NCI-H526 (cell line): ENCODE measurements around the gene TIMM23B.
"Not testable (repeated sequence)": the region's sequence is repeated elsewhere in the genome, so short reads cannot be mapped to it uniquely, and the experiment has no call there.

Source experiments
- DNase-seq, 2 experiments: peaks; one replicate each; lab custom pipeline; 2025; lab: John Stamatoyannopoulos, UW

The TIMM23B gene, protein sequence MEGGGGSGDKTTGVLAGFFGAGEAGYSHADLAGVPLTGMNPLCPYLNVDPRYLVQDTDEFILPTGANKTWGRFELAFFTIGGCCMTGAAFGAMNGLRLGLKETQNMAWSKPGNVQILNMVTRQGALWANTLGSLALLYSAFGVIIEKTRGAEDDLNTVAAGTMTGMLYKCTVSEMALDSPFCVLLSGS

DNA sequence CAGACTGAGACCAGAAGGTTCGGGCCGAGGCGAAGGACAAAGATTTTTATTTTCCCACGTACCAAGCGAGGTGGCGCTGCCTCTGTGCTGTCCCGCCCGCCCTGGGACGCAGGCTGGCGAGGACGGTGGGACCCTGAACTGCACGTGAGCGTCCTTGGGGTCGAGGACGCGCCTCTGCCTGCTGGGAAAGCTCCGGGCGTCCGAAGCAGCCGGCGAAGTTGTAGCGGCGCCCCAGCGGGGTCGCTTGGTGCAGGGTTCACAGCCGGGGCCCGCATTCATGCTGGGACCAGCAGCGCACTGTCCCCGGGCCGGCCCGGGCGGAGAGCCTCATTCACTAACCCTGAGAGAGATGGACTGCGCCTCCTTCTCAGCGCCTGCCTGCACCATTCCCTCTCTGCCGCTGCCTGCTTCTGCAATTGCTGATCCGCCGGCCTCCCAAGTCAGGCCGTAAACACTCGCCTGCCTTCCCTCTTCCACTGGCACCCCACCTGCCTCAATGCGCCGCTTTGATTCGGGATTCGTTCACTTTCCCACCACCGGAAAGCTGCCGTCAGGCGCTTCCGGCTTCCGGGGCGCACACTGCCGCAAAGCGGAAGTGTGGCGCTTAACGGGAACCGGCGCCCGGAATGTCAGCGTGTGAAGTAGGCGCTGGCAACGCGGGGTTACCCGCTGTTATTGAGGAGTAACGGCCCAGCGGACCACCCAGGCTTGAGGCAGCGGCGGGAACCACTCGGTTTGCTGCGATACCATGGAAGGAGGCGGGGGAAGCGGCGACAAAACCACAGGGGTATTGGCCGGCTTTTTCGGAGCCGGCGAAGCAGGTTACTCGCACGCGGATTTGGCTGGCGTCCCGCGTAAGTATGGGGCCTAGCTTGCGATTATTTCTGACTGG is at the start of gene TIMM23B, which contains the start of gene PARG:
Gene TIMM23B (plus strand): TSS at position 607 of the 892 bp plus-strand sequence. CDS start 142 bp downstream, at position 749.
Gene PARG (minus strand): TSS at position 581 of the 892 bp plus-strand sequence. CDS start 302 bp downstream, at position 279.
- DNase-seq, result peak; percentile 45 to 80

DNA sequence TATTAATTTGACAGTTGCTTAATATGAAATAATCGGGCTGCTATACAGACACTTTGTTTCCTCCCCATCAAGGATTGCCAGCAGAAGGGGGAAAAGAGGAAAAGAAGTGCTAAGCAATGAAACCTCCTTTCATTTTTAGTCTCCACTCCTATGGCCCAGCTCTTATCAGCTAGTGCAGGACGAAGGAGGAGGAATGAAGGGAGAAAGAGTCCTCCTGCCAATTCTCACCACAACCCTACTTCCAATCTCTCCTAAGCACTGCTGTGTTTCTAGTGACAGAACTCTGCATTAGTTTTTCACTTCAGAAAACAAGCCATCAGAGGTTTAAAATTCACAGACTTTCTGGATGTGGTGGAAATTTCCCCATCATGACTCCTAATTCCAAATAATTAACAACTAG is 41.9 kb upstream of the TIMM23B start:
- DNase-seq, result not testable (repeated sequence)

DNA sequence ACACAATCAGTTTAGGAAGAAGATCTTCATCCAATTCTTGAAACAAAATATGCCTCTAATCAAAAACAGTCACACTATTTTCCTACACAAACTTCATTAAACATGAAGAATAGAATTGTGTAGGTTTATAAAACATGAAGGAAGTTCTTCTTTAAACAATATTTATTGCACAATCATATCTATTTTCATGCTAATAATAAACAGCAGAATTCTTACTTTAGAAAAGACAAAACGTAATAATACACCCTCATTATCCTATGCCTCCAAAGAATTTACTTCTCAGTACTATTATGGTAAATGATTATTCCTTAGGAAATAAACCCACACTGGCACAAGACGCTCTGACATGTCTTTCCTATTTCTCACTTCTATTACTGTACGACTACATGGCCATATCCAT is 41.4 kb upstream of the TIMM23B start:
- not testable (repeated sequence) for DNase-seq

DNA sequence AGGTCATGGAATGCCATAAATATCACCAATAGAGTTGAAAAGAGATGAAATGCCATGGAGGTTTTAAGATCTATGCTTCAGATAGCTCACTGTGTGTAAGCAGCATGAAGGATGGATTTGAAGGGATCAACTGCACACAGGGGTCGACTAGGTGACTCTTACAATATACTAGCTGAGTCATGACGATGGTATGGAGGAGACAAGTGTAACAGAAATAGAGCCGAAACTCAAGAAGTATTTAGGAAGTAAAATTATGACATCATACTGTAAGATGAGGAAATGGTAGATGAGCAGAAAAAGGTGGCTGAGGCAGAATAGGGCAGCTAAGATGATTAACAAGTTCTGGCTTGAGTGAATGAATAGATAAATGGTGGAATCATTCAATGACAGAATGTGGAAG is 38.0 kb upstream of the TIMM23B start:
- not testable (repeated sequence) for DNase-seq

DNA sequence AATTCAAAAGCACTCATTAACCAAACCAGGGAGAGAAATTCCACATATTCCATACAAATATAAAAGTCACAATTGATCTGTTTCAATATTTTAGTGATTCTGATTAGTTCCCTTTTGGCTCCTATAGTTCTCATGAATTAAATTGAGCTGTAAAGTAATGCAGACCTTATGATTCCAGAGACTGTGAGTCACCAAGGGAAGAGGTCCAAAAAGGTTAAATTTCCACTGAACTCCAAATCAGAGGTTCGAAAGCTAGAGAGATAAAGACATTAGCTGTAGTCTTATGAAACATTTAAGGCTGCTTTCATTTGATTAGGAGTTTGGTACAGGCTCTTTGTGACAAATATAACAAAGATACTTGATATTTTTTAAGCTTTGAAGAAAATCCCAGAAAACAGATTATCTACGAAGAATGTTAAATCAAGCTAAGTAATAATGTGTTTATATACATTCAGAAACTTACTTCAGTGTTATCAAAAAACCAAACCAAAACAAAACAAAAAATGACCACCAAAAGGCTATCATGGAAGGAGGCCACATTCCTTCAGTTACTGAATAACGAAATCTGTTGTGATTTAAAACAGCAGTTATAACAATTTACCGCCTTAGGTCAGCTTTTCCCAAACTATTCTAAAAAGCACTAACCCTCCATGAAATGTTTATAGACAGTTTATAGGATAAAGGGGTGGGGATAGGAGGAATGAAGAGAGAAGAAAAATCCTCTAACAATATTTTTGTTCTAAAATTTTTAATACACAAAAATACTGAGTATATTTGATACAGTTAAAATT is 33.4 kb upstream of the TIMM23B start:
- DNase-seq, result not testable (repeated sequence)

DNA sequence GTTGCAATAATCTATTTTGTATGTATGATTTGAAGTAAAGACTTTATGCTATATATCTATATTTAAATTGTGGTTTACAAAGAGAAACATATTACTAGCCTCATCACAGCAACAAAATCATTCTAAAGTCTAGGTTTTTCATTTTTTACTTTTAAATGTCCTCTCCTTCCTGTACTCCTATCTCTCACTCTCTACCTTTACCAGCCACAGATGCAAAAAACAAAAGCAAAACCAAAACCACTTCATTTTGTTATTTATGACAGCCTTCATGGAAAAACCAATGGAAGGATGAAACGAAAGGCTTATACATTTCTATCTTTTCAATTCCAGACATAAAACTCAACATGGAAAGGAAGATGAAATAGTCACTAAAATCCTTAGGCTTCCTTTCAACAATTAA is 31.6 kb upstream of the TIMM23B start:
- DNase-seq, result not testable (repeated sequence)

DNA sequence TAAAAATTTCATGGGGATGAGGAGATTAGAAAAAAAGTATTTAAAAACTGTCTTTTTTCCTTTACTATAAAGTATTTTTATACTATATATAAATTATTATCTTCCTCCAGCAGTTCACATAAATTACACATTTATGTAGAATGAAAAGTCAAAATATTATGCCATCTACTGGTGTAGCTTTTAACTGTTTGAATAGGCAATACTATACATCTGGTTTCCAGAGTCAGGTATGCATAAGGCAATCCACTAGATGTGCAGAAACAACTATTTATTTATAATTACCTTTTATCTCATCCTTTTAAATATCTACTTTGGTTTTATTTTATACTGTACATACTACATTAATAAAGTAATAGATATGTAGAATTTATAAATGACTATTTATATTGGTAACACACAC is 25.4 kb upstream of the TIMM23B start:
- DNase-seq, result not testable (repeated sequence)

DNA sequence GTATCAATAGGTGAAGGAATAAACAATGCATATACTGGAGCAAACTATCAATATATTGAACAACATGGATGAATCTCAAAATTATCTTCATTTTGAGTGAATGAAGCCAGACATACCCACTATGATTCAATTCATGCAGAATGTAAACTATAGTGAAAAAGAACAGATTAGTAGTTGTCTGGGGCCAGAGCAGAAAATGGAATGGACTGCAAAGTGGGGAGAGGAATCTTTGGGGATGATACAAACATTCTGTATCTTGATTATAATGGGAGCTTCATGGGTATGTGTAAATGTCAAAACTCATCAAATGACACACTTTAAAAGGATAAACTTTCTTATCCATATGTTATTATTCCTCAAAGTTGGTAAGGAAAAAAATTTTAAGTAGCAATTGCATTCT is 23.9 kb upstream of the TIMM23B start:
- not testable (repeated sequence) for DNase-seq

DNA sequence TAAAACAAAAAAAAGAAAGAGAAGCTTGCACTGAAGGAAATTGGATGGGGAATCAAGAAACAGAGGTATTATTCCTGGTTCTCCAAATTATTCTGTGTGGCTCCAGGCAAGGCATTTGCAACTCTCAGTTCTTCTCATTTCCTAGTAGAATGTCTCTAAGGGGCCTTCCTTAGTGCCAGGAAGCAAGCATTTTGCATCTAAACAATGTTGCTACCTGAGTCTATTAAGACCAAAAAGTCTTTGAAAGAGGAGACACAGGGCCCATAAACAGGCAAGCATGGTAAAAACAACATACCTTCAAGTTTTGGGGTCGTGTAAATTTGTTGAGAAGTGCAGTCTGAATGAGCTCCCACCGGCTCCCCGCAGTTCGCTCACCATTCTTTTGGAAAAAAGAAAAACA is 19.8 kb upstream of the TIMM23B start:
- DNase-seq, result not testable (repeated sequence)

DNA sequence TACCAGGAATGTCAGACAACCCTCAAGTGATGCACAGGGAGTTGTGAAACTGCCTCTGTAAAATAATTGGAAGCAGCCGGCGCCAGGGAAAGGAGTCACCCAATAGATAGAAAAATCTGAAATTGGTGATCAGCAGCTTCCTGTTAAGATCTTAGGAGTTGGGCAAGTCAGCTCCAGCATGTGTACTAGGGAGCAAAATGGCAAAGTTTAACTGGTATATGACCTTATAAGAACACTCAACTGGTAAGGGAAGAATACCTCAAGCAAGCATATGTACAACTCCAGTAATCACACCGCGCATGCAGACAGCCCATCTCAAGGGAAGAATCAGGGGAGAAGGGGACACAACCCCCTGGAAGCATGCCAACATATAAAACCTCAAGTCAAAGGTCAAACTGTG is 18.3 kb upstream of the TIMM23B start:
- not testable (repeated sequence) for DNase-seq

DNA sequence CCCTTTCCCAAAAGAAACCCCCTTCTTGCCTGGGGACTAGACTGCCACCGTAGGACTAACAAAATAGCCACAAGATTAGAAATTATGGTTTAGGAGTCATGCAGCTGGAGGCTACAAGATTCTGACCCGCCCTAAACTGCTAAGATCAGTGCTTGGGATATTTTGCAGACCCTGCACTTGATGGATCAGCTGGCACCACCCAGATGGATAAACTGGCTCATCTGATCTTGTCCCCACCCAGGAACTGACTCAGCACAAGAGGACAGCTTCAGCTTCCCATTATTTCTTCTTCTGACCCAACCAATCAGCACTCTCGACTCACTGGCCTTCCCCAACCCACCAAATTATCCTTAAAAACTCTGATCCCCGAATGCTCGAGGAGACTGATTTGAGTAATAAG is 10.6 kb upstream of the TIMM23B start:
- DNase-seq, result not testable (repeated sequence)

DNA sequence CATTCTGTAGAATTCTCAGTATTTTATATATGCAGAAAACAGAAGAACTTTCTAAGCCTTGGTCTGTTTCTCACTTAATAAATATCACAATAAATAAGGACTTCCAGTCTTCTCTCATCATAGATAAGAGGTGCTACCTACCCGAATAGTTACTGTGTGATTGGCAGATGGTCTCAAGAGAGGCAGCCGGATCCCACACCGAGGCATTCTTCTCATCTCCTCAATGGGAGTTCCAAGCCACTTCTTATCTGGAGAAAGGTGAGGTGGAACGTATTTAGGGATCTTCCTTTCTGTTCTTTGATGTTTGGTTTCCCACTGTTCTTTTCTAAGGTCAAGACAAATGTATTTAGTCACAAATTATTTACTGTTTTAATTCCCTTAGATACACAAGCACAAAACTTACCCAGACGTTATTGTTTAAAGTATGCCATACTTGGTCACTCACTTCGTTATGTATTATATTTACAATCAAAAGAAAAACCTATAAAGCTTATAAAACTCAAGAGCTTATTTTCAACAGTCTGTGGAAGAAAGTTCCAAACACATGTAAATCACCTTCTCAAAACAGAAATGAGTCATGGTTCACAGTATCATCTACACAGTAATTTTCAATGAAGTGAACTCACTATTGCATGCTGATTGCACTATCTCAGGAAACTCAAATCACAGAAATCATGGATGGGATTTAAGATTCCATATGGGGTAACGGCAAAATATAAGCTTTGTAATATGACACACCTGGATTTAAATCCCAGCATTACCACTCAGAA is 9.7 kb upstream of the TIMM23B start:
- not testable (repeated sequence) for DNase-seq

DNA sequence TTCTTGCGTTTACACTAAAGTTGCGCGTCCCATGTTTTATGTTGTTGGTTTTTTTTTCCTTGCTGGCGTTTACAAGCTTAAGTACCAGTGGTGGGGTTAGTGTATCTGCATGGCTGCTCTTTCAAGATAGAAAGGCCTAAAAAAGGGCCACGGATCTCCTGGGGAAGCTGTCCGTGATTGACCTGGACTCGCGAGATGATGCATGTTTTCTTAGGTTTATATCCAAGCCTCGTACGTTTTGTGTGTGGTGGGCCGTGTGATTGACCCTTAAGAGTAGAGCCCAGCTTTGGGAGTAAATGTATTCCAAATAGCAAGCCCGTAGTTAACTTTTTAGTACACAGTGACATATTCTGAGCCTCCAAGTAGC is 469 bp downstream of the TIMM23B start:
- DNase-seq, result not testable (repeated sequence)

DNA sequence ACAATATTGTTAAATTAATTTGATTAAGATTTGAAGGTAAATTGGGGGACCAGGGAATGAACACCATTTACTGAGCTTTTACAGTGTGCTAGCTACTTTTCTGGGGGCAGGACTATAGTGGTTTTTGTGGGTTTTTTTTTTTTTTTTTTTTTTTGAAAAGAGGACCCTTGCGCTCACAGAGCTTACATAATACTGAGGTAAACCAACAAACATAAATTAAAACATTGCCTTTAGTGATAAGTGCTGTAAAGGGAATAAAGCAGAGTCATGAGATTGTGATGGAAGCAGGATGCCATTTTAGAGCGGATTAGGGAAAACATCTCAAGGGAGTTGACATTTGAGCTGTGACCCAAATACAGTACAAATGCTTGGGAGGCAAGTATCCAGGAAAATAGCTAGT is 1.8 kb downstream of the TIMM23B start:
- DNase-seq, result not testable (repeated sequence)

DNA sequence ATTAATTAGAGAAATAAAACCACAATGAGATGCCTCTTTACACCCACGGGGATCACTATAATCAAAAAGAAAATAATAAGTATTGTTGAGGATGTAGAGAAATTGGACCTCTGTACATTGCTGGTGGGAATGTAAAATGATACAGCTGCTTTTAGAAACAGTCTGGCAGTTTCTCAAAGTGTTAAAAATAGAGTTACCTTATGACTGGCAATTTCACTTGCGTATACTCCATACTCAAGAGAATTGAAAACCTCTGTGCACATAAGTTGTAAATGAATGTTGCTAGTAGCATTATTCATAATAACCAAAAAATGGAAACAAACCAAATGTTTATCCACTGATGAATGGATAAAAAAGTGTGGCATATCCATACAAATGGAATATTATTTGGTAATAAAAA is 6.3 kb downstream of the TIMM23B start:
- not testable (repeated sequence) for DNase-seq

DNA sequence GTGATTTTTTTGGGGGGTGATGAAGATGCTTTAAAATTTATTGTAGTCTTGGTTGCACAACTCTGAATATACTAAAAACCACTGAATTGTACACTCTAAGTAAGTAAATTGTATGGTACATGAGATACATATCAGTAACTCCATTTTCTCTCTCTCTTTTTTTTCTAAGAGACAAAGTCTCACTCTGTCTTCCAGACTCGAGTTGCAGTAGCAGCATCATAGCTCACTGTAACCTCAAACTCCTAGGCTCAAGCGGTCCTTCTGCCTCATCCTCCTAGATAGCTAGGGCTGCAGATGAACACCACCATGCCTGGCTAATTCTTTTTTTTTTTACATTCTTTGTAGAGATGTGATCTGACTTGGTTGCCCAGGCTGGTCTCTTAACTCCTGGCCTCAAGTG is 6.9 kb downstream of the TIMM23B start:
- not testable (repeated sequence) for DNase-seq

DNA sequence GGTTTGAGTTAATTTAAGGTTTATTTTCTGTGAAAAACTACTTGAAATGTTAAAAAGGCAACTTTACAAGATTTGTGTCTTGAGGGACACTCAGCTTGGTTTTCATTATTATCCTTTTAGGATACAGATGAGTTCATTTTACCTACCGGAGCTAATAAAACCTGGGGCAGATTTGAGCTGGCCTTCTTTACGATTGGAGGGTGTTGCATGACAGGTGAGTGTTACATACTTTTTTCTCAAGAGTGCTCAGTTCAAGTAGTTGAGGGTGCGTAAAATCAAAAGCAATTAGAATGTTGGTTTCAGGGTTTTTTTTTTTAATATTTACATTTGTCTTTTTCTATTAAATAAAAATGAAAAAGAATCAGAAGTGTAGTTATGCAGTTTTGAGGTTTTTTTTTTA is 10.2 kb downstream of the TIMM23B start:
- DNase-seq, result not testable (repeated sequence)

DNA sequence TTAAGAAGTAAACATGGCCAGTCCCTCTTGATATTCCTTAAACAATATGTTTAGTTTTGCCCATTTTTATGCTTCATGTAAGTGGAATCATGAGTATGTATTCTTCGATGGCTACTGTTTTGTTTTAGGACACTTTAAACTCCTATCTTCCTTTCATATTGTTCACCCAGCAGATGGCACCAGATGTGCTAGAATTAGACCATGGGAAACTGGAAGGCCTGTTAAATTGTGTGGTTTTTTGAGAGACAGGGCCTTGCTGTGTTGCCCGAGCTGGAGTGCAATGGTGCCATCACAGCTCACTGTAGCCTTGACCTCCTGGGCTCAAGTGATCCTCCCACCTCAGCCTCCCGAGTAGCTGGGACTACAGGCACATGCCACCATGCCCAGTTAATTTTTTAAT is 11.3 kb downstream of the TIMM23B start:
- DNase-seq, result peak in 1 of 2 experiments; percentile 8

DNA sequence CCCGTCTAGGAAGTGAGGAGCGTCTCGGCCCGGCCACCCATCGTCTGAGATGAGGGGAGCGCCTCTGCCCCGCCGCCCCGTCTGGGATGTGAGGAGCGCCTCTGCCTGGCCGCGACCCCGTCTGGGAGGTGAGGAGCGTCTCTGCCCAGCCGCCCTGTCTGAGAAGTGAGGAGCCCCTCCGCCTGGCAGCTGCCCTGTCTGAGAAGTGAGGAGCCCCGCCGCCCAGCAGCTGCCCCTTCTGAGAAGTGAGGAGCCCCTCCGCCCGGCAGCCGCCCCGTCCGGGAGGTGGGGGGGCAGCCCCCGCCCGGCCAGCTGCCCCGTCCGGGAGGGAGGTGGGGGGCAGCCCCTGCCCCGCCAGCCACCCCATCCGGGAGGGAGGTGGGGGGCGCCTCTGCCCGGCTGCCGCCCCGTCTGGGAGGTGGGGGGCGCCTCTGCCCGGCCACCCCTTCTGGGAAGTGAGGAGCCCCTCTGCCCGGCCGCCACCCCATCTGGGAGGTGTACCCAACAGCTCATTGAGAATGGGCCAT is 28.5 kb downstream of the TIMM23B start:
- DNase-seq, result not testable (repeated sequence)

DNA sequence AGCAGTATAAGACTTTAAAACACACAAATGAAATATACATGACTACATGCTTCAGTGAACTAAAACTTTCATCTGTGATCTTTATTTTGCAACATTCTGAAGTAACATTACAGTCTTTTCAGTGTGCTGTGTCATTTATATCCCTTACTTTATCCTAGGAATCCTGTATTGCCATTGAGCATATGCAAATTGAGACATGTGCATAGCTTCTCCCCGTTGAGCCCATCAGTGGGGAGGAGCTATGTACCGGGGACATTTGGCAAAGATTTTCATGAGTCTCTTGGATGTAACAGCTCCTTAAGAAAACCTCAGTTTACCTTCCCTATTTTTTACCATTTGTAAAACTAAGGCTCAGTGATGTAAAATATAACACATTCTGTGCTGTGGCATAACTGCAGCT is 29.6 kb downstream of the TIMM23B start:
- not testable (repeated sequence) for DNase-seq

DNA sequence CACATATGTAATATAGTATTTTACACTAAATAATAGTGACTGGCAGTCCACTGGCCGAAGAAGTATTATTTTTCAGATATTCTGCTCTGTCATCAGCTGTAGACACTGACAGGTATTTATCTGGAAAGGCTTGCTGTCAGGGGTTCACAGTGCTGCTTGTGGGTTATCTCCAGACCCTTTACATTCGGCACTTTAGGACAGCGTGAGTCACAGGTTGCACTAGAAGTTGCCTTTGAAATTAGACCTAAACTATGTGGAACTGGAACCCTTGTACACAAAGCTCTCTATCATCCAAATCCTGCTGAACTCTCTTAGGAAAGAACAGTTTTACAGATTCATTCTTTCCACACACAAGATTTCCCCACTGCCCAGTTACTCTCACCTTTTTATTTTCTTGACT is 30.2 kb downstream of the TIMM23B start:
- not testable (repeated sequence) for DNase-seq
